HG03378 (cell line): ENCODE data around the gene ACE.

ENCODE experiments used
- ATAC-seq: cut with Tn5 transposase; IDR thresholded peaks from one replicate; pipeline ENCODE4 v1.9.1; 2021; ENCODE audit warnings: mild to moderate bottlenecking, moderate library complexity; ENCODE audit not compliant: unreplicated experiment

The ACE gene

GRCh38 chr17:63490858-63491400, 14.1 kb downstream of the ACE start:
- ATAC-seq: no peak

- ATAC-seq: no peak
Measured at GRCh38 chr17:63491413-63491812, 14.6 kb downstream of the ACE start.

- no peak for ATAC-seq
Measured at GRCh38 chr17:63491977-63492618, 15.2 kb downstream of the ACE start.

- ATAC-seq: no peak
Measured at GRCh38 chr17:63492940-63493339, 16.1 kb downstream of the ACE start.

- no peak for ATAC-seq
Measured at GRCh38 chr17:63493411-63493810, 16.6 kb downstream of the ACE start.

GRCh38 chr17:63494300-63494928, 17.6 kb downstream of the ACE start:
- no peak for ATAC-seq

GRCh38 chr17:63495491-63495890, 18.6 kb downstream of the ACE start:
- ATAC-seq: no peak

- no peak for ATAC-seq
Measured at GRCh38 chr17:63496177-63496576, 19.3 kb downstream of the ACE start.

- ATAC-seq: no peak
Measured at GRCh38 chr17:63496663-63497400, 20.0 kb downstream of the ACE start.

GRCh38 chr17:63497708-63498483, 21.0 kb downstream of the ACE start:
- ATAC-seq: no peak

- no peak for ATAC-seq
Measured at GRCh38 chr17:63498626-63499195, 21.9 kb downstream of the ACE start.

GRCh38 chr17:63500543-63501390, 23.9 kb downstream of the ACE start:
- ATAC-seq: no peak

- ATAC-seq: no peak
Measured at GRCh38 chr17:63503341-63503705, 26.5 kb downstream of the ACE start.

GRCh38 chr17:63504261-63504660, 27.4 kb downstream of the ACE start:
- ATAC-seq: no peak

- ATAC-seq: no peak
Measured at GRCh38 chr17:63505341-63505740, 28.5 kb downstream of the ACE start.

GRCh38 chr17:63506627-63507026, 29.8 kb downstream of the ACE start:
- no peak for ATAC-seq

- no peak for ATAC-seq
Measured at GRCh38 chr17:63511331-63511730, 34.5 kb downstream of the ACE start.

GRCh38 chr17:63512388-63512787, 35.5 kb downstream of the ACE start:
- no peak for ATAC-seq

- ATAC-seq: no peak
Measured at GRCh38 chr17:63512896-63513644, 36.2 kb downstream of the ACE start.
